ENCODE measurements around the gene TALDO1.

TALDO1 gene

DNA sequence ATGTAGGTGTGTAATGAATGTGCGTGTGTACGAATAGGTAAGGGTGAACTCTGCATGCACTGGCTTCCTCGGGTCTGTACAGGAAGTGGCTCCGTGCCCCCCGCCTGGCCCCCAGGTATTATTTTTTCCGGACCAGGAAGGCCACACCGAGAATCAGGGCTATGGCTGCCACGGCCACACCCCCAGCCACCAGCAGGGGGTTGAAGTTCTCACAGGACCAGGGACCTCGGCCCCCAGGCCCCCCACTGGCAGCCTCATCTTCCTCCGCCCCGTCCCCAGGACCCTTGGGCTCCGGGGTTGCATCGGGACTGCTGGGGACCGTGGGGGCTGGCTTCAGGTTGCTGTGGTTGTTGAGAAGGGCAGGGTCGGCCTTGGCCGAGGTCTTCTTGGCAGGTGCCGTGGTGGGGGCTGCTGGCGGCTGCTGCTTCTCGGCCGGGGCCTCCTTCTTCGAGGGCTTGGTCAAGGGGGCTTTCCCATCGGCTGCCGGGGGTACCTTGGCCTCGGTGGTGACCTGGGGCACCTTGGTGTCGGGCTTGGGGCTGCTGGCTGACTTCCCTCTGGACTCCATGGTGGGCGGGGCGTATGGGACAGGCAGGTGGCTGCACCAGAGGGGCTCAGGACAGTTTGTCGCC lies 40.9 kb downstream of the TALDO1 start:
- no peaks in the 10 kb centered on the region for H3K27me3 ChIP-seq (ENCODE audit: control insufficient read depth, insufficient read depth, low read length)
- TF ChIP-seq CTCF (IDR thresholded peaks at IDR 0.05) = no peak
- no peak overlapping the region for H3K4me2 ChIP-seq (ENCODE audit: low read length)

DNA sequence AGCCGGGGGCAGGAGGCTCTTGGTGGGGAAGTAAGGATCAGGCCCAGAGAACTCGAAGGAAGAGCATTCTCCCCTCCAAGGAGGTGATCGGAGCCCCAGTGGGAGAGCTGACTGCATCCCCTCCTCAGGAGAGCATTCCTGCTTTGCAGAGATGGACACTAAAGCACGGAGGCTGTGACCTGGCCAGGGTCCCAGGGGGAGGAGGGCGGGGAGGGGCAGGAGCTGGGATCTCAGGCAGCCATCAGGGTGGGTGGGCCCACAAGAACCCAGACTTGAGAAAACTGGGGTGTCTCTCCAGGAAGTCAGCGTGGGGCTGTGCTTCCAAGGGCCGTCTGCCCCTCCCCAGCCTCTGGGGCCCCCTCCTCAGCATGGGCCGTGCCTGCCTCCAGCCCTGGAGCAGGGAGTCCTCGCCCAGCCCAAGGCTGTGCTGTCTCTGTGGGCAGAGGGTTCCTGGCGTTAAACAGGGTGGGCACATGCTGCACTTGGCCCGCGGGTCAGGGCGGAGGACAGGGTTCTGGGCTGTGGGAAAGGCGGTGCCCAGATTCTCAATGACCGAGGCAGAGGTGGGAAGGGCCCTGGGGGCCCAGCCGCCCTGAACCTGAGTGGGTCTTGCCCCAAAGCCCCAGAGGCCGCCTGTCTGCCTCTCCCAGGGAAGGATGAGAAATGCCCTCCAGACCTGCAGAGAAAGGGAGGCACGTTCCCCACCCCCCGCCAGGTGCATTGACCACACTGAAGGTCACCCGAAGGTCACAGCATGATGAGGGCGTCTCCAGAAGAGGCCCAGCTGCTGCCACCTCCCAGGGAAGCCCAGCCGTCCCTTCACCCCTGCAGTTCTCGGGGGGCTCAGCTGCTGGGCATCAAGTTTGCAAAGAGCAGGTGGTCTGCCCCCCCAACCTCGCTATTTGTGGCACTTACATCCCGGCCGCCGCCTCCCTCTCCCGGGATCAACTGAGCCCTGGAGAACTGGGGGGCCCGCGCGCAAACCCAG lies 42.0 kb downstream of the TALDO1 start:
- no peak overlapping the region for H3K27ac ChIP-seq
- no peaks in the 10 kb centered on the region for H3K4me1 ChIP-seq
- H3K36me3 ChIP-seq (ENCODE audit: control insufficient read depth, insufficient read depth, low read length) = no peaks in the 10 kb centered on the region
- H3K79me2 ChIP-seq = no peaks in the 10 kb centered on the region
- no peak overlapping the region for H3K9ac ChIP-seq
- H2AFZ ChIP-seq = no peak overlapping the region
- no peak overlapping the region for H3K4me3 ChIP-seq (ENCODE audit: low read depth, low read length)
- H3K4me2 ChIP-seq (ENCODE audit: low read length) = no peak overlapping the region
- TF ChIP-seq CTCF (IDR thresholded peaks at IDR 0.05) = no peak
- H3K27me3 ChIP-seq (ENCODE audit: control insufficient read depth, insufficient read depth, low read length) = no peaks in the 10 kb centered on the region
- no peaks in the 10 kb centered on the region for H3K9me3 ChIP-seq (ENCODE audit: control insufficient read depth, low read length)

More for the DNA sequence above, 40.9 kb downstream of the TALDO1 start:
- no peaks in the 10 kb centered on the region for H3K79me2 ChIP-seq
- H3K9ac ChIP-seq = no peak overlapping the region
- H2AFZ ChIP-seq = no peak overlapping the region
- no peak overlapping the region for H3K4me3 ChIP-seq (ENCODE audit: low read depth, low read length)
- H3K4me1 ChIP-seq = no peaks in the 10 kb centered on the region
- H3K27ac ChIP-seq = no peak overlapping the region
- no peaks in the 10 kb centered on the region for H3K9me3 ChIP-seq (ENCODE audit: control insufficient read depth, low read length)
- no peaks in the 10 kb centered on the region for H3K36me3 ChIP-seq (ENCODE audit: control insufficient read depth, insufficient read depth, low read length)

DNA sequence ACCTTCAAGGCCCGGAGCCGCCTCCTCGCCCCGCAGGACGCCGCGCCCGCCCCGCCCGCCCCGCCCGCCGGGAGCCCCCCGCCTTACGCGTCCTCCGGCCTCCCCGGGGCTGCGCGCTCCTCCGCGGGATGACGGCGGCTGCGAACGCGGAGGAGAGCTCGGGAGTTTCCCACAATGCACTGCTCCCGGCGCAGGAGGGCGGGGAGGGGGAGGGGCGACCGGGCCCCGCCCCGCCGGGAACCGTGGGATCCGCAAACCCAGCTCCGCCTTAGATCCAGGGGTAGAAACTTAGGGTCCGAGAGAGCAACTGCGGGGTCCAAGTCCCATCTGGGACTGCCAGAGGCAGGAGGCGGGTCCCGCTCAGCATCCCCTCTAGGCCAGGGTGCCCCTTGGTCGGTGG lies 42.7 kb downstream of the TALDO1 start, which contains the start of gene CEND1:
CEND1 (minus strand) TSS at position 148 of the 400 bp plus-strand sequence. CDS start 1,514 bp downstream, outside the sequence.
- Histone ChIP-seq H3K4me1 (no peaks in the 10 kb centered on the region), H3K9ac (no peak within 1 kb of the TSS), H3K79me2 (no peaks in the 10 kb centered on the region), H3K36me3 (ENCODE audit: control insufficient read depth, insufficient read depth, low read length) (no peaks in the 10 kb centered on the region), H2AFZ (no peak within 1 kb of the TSS), H3K4me3 (ENCODE audit: low read depth, low read length) (no peak within 1 kb of the TSS), H3K27ac (no peak within 1 kb of the TSS), H3K9me3 (ENCODE audit: control insufficient read depth, low read length) (no peaks in the 10 kb centered on the region), H3K4me2 (ENCODE audit: low read length) (no peak within 1 kb of the TSS), H3K27me3 (ENCODE audit: control insufficient read depth, insufficient read depth, low read length) (no peaks in the 10 kb centered on the region)
- TF ChIP-seq CTCF (IDR thresholded peaks at IDR 0.05) = no peak

- Histone ChIP-seq H3K4me3 (ENCODE audit: low read depth, low read length) (no peak overlapping the region), H2AFZ (no peak overlapping the region), H3K4me2 (ENCODE audit: low read length) (no peak overlapping the region), H3K27ac (no peak overlapping the region), H3K36me3 (ENCODE audit: control insufficient read depth, insufficient read depth, low read length) (no peaks in the 10 kb centered on the region), H3K79me2 (no peaks in the 10 kb centered on the region), H3K9ac (no peak overlapping the region), H3K4me1 (no peaks in the 10 kb centered on the region), H3K9me3 (ENCODE audit: control insufficient read depth, low read length) (no peaks in the 10 kb centered on the region), H3K27me3 (ENCODE audit: control insufficient read depth, insufficient read depth, low read length) (no peaks in the 10 kb centered on the region)
- TF ChIP-seq CTCF (IDR thresholded peaks at IDR 0.05) = no peak
Measured at GRCh38 chr11:790721-791564, 43.7 kb downstream of the TALDO1 start.
